Breast epithelium (tissue), 4 donors: Measurements from ENCODE around the gene ZNF639. TPM values are rescaled to one million over a fixed set of nuclear protein-coding genes. Genes with fewer than 3 reads are reported as not detected.

Experiments
- DNase-seq, 2 donors: peaks; one replicate each; pipeline ENCODE4 v3.0.0-alpha.2; 2019; ENCODE audit warnings: low spot score in 2 of 2
- H3K27ac ChIP-seq, 2 donors: fragments of 200-600 bp; sonication (generic) in 1 of 2; one replicate each; pipeline ENCODE4 v1.5.1; 2016 to 2019; ENCODE audit warnings: mild to moderate bottlenecking in 1 of 2
- H3K27me3 ChIP-seq, 2 donors: fragments of 200-600 bp; sonication (generic) in 1 of 2; one replicate each; pipeline versions ENCODE4 v1.5.1 to v1.6.0; 2017 to 2019; ENCODE audit warnings: control low read depth in 1 of 2, mild to moderate bottlenecking in 1 of 2
- H3K36me3 ChIP-seq: fragments of 200-600 bp; one replicate; pipeline ENCODE4 v1.5.1; 2019
- H3K4me1 ChIP-seq, 2 donors: fragments of 200-600 bp; sonication (generic); one replicate each; pipeline ENCODE4 v1.5.1; 2016 to 2019; ENCODE audit warnings: control low read depth in 1 of 2
- H3K4me3 ChIP-seq, 3 donors: fragments of 200-600 bp; sonication (generic); 1 replicate in 2 of 3; 2 replicates in 1 of 3; pipeline ENCODE4 v1.5.1; 2016 to 2019; ENCODE audit warnings: mild to moderate bottlenecking in 3 of 3, moderate library complexity in 2 of 3
- H3K9me3 ChIP-seq, 2 donors: fragments of 200-600 bp; sonication (generic) in 1 of 2; one replicate each; pipeline ENCODE4 v1.5.1; 2016 to 2019; ENCODE audit warnings: control low read depth in 1 of 2
- CTCF ChIP-seq, 3 donors: fragments of 450-650 bp; IDR thresholded peaks; one replicate each; pipeline ENCODE4 v1.5.1; 2016 to 2017; ENCODE audit warnings: antibody characterized with exemption in 3 of 3, mild to moderate bottlenecking in 3 of 3, moderate library complexity in 3 of 3
- POLR2A ChIP-seq: fragments of 450-650 bp; IDR thresholded peaks from one replicate; pipeline ENCODE4 v1.6.1; 2016; ENCODE audit warnings: antibody characterized with exemption, mild to moderate bottlenecking, moderate library complexity
- POLR2AphosphoS5 ChIP-seq, 3 donors: sonication (generic); formaldehyde crosslinking; IDR thresholded peaks; one replicate each; pipeline ENCODE4 v1.6.1; 2017; ENCODE audit warnings: antibody characterized with exemption in 3 of 3
- intact Hi-C: fragments of 100-400 bp; cut with DNase I; formaldehyde crosslinking; loops from one replicate; pipeline ENCODE4 v1.15.1; 2023; ENCODE audit warnings: low total_unique reads
- total RNA-seq, 3 donors: library from RNA; depleted of rRNA; stranded (reverse); fragments of >200 nt; gene quantifications; one replicate each; pipeline ENCODE4 v1.1.0, GENCODE V29; 2016

The ZNF639 gene
- total RNA-seq, 3 donors from 2014 or later, result 41.4 to 44.9 (median 41.8) TPM

DNA sequence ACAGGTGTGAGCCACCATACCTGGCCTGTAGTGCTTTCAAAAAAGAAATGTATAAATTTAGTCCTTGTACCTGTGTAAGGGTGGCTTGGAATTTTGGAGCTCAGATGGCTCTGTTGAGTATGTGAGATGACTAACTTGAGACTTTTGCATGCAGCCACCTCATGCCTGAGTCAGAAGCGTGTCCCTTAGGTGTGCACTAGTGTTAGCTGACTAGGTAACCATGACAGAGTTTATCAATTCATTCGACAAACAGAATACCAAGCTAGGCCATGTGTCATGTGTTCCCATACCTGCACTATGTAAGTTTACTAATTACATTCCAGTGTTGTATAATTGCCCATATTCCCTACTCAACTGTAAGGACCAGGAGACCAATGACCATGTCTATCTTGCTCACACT is 4.0 kb upstream of the ZNF639 start:
- Histone ChIP-seq H3K27me3 (no peaks in the 10 kb centered on the region), H3K27ac (no peak overlapping the region), H3K4me1 (no peaks in the 10 kb centered on the region), H3K36me3 (no peaks in the 10 kb centered on the region), H3K9me3 (no peaks in the 10 kb centered on the region), H3K4me3 (no peak overlapping the region)
- DNase-seq, result no peak
- intact Hi-C loops, result loop anchor here (10.0 kb wide), 1 partner anchor 174 kb away; the partner anchor contains the start of gene PIK3CA
- TF ChIP-seq CTCF (IDR thresholded peaks at IDR 0.05) (no peak), POLR2AphosphoS5 (IDR thresholded peaks at IDR 0.05) (no peak), POLR2A (no peak)

DNA sequence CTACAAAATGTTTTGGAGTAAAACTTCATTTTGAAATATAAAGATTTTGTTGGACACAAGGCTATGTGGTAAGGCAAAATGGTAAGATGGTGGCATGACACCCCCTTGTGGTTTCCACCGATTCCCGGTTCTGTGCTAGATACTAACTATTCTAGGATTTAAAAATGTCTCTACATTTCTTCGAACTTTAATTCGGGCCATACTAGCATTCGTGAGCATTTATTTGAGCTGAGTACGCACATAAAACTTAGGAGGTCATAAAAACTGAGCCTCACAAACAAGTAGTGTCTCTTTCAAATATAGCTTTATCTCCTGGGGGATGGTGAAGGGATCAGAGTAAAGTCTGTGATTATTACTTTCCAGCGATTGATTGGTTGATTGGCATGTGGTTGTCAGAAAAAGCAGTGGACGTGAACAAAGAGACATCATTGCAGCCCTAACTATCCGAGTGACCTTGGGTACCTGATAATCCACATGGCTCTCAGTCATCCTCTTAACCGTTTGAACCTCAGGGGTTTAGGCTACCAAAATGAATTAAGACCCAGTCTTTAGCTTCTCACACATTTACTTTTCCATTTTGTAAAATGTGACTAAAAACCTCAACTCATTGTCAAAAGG is 1.1 kb upstream of the ZNF639 start:
- TF ChIP-seq CTCF (IDR thresholded peaks at IDR 0.05), result peak in 1 of 3 donors; percentile 34
- no peak for TF ChIP-seq POLR2A
- TF ChIP-seq POLR2AphosphoS5 (IDR thresholded peaks at IDR 0.05), result no peak
- no peaks in the 10 kb centered on the region for H3K27me3 ChIP-seq
- H3K4me3 ChIP-seq, result peak overlapping the region; percentile 84 to 94 (median 87)
- no peaks in the 10 kb centered on the region for H3K4me1 ChIP-seq
- no peak for DNase-seq
- peak overlapping the region; percentile 95 to 98 for H3K27ac ChIP-seq
- intact Hi-C loops, result no loop called here
- no peaks in the 10 kb centered on the region for H3K36me3 ChIP-seq
- H3K9me3 ChIP-seq, result no peaks in the 10 kb centered on the region

- peak in 2 of 3 donors; percentile 26 to 60 for TF ChIP-seq POLR2AphosphoS5 (IDR thresholded peaks at IDR 0.05)
- TF ChIP-seq POLR2A, result no peak
- TF ChIP-seq CTCF (IDR thresholded peaks at IDR 0.05), result no peak
- Histone ChIP-seq H3K27ac (peak overlapping the region; percentile 95 to 98), H3K9me3 (no peaks in the 10 kb centered on the region), H3K27me3 (no peaks in the 10 kb centered on the region), H3K36me3 (no peaks in the 10 kb centered on the region), H3K4me1 (no peaks in the 10 kb centered on the region), H3K4me3 (peak overlapping the region; percentile 84 to 94 (median 87))
- intact Hi-C loops, result no loop called here
- DNase-seq, result peak; percentile 45 to 58
These were observed 623 bp downstream of the ZNF639 start for GRCh38 chr3:179323197-179324110.

GRCh38 chr3:179324270-179324754 is 1.5 kb downstream of the ZNF639 start:
- DNase-seq, result no peak
- peak overlapping the region in 1 of 2 donors; percentile 40 for H3K27ac ChIP-seq
- H3K4me1 ChIP-seq, result no peaks in the 10 kb centered on the region
- TF ChIP-seq CTCF (IDR thresholded peaks at IDR 0.05), result no peak
- no peak for TF ChIP-seq POLR2AphosphoS5 (IDR thresholded peaks at IDR 0.05)
- TF ChIP-seq POLR2A, result no peak
- H3K4me3 ChIP-seq, result peak overlapping the region; percentile 84 to 94 (median 87)
- H3K27me3 ChIP-seq, result no peaks in the 10 kb centered on the region
- no peaks in the 10 kb centered on the region for H3K9me3 ChIP-seq
- H3K36me3 ChIP-seq, result peaks cover 8% of the 10 kb centered on the region
- intact Hi-C loops, result no loop called here

- Histone ChIP-seq H3K4me3 (no peak overlapping the region), H3K9me3 (no peaks in the 10 kb centered on the region), H3K4me1 (no peaks in the 10 kb centered on the region), H3K27ac (no peak overlapping the region), H3K27me3 (no peaks in the 10 kb centered on the region), H3K36me3 (peaks cover 14% of the 10 kb centered on the region)
- no peak for DNase-seq
- intact Hi-C loops, result no loop called here
- TF ChIP-seq POLR2AphosphoS5 (IDR thresholded peaks at IDR 0.05), result no peak
- TF ChIP-seq POLR2A, result no peak
- TF ChIP-seq CTCF (IDR thresholded peaks at IDR 0.05), result no peak
These were observed 7.6 kb downstream of the ZNF639 start for GRCh38 chr3:179330438-179330837.
